H1 (cell line): ENCODE data around the gene IQCH. TPM values are rescaled to one million over a fixed set of nuclear protein-coding genes. Genes with fewer than 3 reads are reported as not detected.

ENCODE experiments used
- CTCF ChIA-PET: fragments of 300-600 bp; sonication (Branson Sonifier 250); formaldehyde crosslinking; loops from one replicate; lab custom pipeline; 2021; ENCODE audit not compliant: partially characterized antibody; lab: Charles Lee
- POLR2A ChIA-PET: fragments of 300-600 bp; sonication (Branson Sonifier 250); formaldehyde crosslinking; loops from one replicate; lab custom pipeline; 2021; ENCODE audit warnings: inconsistent platforms; ENCODE audit not compliant: partially characterized antibody; lab: Charles Lee
- DNase-seq, 2 experiments: peaks; one replicate each; pipeline versions ENCODE4 v3.0.0 to v3.0.0-alpha.2; 2010 to 2022; ENCODE audit warnings: low spot score in 2 of 2, low read depth in 1 of 2, mixed read lengths in 1 of 2
- FAIRE-seq: peaks from 2 replicates; lab custom pipeline; 2011; peaks lifted over from hg19 to GRCh38; lab: Jason Lieb, UNC
- H2AFZ ChIP-seq: 2 replicates; pipeline ENCODE4 v1.8.1; 2012; ENCODE audit warnings: low read length, inconsistent platforms
- H2AK5ac ChIP-seq: 2 replicates; pipeline ENCODE4 v1.6.1; 2013; ENCODE audit warnings: low read depth, low read length
- H2BK120ac ChIP-seq: replicated peaks from 2 replicates; pipeline ENCODE3; 2013; ENCODE audit warnings: low read depth, low read length, inconsistent platforms
- H2BK12ac ChIP-seq: 2 replicates; pipeline ENCODE4 v1.6.1; 2013; ENCODE audit warnings: low read depth, low read length
- H2BK15ac ChIP-seq: 2 replicates; pipeline ENCODE4 v1.6.1; 2013; ENCODE audit warnings: low read length
- H2BK20ac ChIP-seq: 2 replicates; pipeline ENCODE4 v1.6.1; 2013; ENCODE audit warnings: low read length
- H2BK5ac ChIP-seq: 2 replicates; pipeline ENCODE4 v1.6.1; 2013; ENCODE audit warnings: low read depth, low read length
- H3K14ac ChIP-seq: 2 replicates; pipeline ENCODE4 v1.6.1; 2013; ENCODE audit warnings: inconsistent platforms; ENCODE audit not compliant: insufficient read length
- H3K18ac ChIP-seq: 2 replicates; pipeline ENCODE4 v1.6.1; 2013; ENCODE audit warnings: low read length; ENCODE audit errors: extremely low read depth
- H3K23ac ChIP-seq: 2 replicates; pipeline ENCODE4 v1.6.1; 2013; ENCODE audit warnings: inconsistent platforms; ENCODE audit not compliant: insufficient read length
- H3K23me2 ChIP-seq: 2 replicates; pipeline ENCODE4 v1.6.1; 2013; ENCODE audit warnings: low read depth, low read length
- H3K27ac ChIP-seq: 2 replicates; pipeline ENCODE4 v1.6.1; 2011; ENCODE audit warnings: low read depth, low read length, inconsistent platforms
- H3K27me3 ChIP-seq, 4 experiments: replicated peaks in 1 of 4; 1 replicate in 1 of 4; 2 replicates in 3 of 4; pipeline versions ENCODE4 v1.6.1 to v1.8.1; 2011 to 2013; ENCODE audit warnings: low read length in 3 of 4, mild to moderate bottlenecking in 3 of 4, inconsistent platforms in 2 of 4, mixed read lengths in 2 of 4, moderate library complexity in 1 of 4; ENCODE audit not compliant: control insufficient read depth in 3 of 4, insufficient read depth in 3 of 4; ENCODE audit errors: extremely low read depth in 1 of 4
- H3K36me3 ChIP-seq, 4 experiments: 2 replicates each; pipeline versions ENCODE4 v1.6.1 to v1.8.1; 2011 to 2013; ENCODE audit warnings: mild to moderate bottlenecking in 4 of 4, low read length in 3 of 4, moderate library complexity in 2 of 4, control low read depth in 1 of 4, inconsistent platforms in 1 of 4; ENCODE audit not compliant: insufficient read depth in 4 of 4, control insufficient read depth in 2 of 4
- H3K4ac ChIP-seq: replicated peaks from 2 replicates; pipeline ENCODE3; 2013; ENCODE audit warnings: low read length, low read depth, mixed read lengths, inconsistent platforms; ENCODE audit not compliant: insufficient read length
- H3K4me1 ChIP-seq, 4 experiments: replicated peaks in 1 of 4; 1 replicate in 1 of 4; 2 replicates in 3 of 4; pipeline versions ENCODE4 v1.6.1 to v1.8.1; 2011 to 2013; ENCODE audit warnings: low read length in 3 of 4, inconsistent platforms in 2 of 4, mixed read lengths in 1 of 4; ENCODE audit not compliant: insufficient read depth in 4 of 4, control insufficient read depth in 3 of 4
- H3K4me2 ChIP-seq, 2 experiments: 2 replicates each; pipeline versions ENCODE4 v1.6.1 to v1.8.1; 2011 to 2013; ENCODE audit warnings: low read depth in 2 of 2, low read length in 2 of 2, control low read depth in 1 of 2, inconsistent platforms in 1 of 2, mild to moderate bottlenecking in 1 of 2; ENCODE audit not compliant: insufficient read depth in 1 of 2
- H3K4me3 ChIP-seq, 4 experiments: fragments of 200-600, 300-600 bp in 1 of 4; sonication (generic), shearing (Covaris generic), sonication (Bioruptor Twin) in 1 of 4; 2 replicates each; pipeline versions ENCODE4 v1.5.1 to v1.8.1; 2011 to 2016; ENCODE audit warnings: low read length in 4 of 4, low read depth in 3 of 4, control low read depth in 2 of 4, inconsistent platforms in 2 of 4, mild to moderate bottlenecking in 2 of 4, mixed read lengths in 1 of 4, moderate library complexity in 1 of 4; ENCODE audit not compliant: insufficient read depth in 2 of 4; ENCODE audit errors: extremely low read depth in 1 of 4
- H3K56ac ChIP-seq: replicated peaks from 2 replicates; pipeline ENCODE3; 2013; ENCODE audit warnings: low read depth, mild to moderate bottlenecking, mixed read lengths, low read length, inconsistent platforms; ENCODE audit not compliant: insufficient read length
- H3K79me1 ChIP-seq: 2 replicates; pipeline ENCODE4 v1.6.1; 2013; ENCODE audit warnings: low read depth, low read length, control low read depth
- H3K79me2 ChIP-seq, 2 experiments: 2 replicates each; pipeline versions ENCODE4 v1.6.1 to v1.8.1; 2012 to 2013; ENCODE audit warnings: low read length in 2 of 2, mild to moderate bottlenecking in 2 of 2, inconsistent platforms in 1 of 2; ENCODE audit not compliant: insufficient read depth in 2 of 2, control insufficient read depth in 1 of 2
- H3K9ac ChIP-seq, 4 experiments: replicated peaks in 1 of 4; 1 replicate in 1 of 4; 2 replicates in 3 of 4; pipeline versions ENCODE4 v1.6.1 to v1.8.1; 2011 to 2013; ENCODE audit warnings: low read depth in 3 of 4, low read length in 3 of 4, control low read depth in 2 of 4, mild to moderate bottlenecking in 2 of 4, moderate library complexity in 2 of 4, inconsistent platforms in 1 of 4; ENCODE audit errors: extremely low read depth in 1 of 4
- H3K9me3 ChIP-seq, 2 experiments: 2 replicates each; pipeline versions ENCODE4 v1.6.1 to v1.8.1; 2012 to 2013; ENCODE audit warnings: mild to moderate bottlenecking in 2 of 2, moderate library complexity in 2 of 2, control low read depth in 1 of 2, inconsistent platforms in 1 of 2, low read depth in 1 of 2, low read length in 1 of 2, mixed read lengths in 1 of 2; ENCODE audit not compliant: insufficient read depth in 2 of 2
- H4K20me1 ChIP-seq, 2 experiments: replicated peaks in 1 of 2; 2 replicates each; pipeline versions ENCODE3 to v1.8.1; 2011 to 2013; ENCODE audit warnings: inconsistent platforms in 2 of 2, low read length in 2 of 2, mild to moderate bottlenecking in 1 of 2; ENCODE audit not compliant: insufficient read depth in 2 of 2, control insufficient read depth in 1 of 2
- H4K5ac ChIP-seq: 2 replicates; pipeline ENCODE4 v1.6.1; 2013; ENCODE audit warnings: low read length, low read depth, mixed read lengths, inconsistent platforms; ENCODE audit not compliant: insufficient read length
- H4K8ac ChIP-seq: 2 replicates; pipeline ENCODE4 v1.8.0; 2013; ENCODE audit warnings: mild to moderate bottlenecking, moderate library complexity, low read length, inconsistent platforms; ENCODE audit not compliant: insufficient read depth; ENCODE audit errors: extremely low read depth
- H4K91ac ChIP-seq: replicated peaks from 2 replicates; pipeline ENCODE3; 2013; ENCODE audit warnings: low read length, mixed read lengths, inconsistent platforms; ENCODE audit not compliant: insufficient read length
- CTCF ChIP-seq, 3 experiments: IDR thresholded peaks; 1 replicate in 2 of 3; 2 replicates in 1 of 3; pipeline versions ENCODE4 v1.5.1 to v1.6.1; 2011; ENCODE audit warnings: low read length in 3 of 3, mild to moderate bottlenecking in 3 of 3, inconsistent platforms in 2 of 3, low read depth in 1 of 3, moderate library complexity in 1 of 3; ENCODE audit not compliant: insufficient read depth in 1 of 3; ENCODE audit errors: control extremely low read depth in 1 of 3
- SP4 ChIP-seq: IDR thresholded peaks from 2 replicates; pipeline ENCODE4 v1.6.1; 2012; ENCODE audit warnings: low read length, inconsistent platforms
- polyA plus RNA-seq, 7 experiments: library from polyadenylated mRNA; depleted of rRNA in 3 of 7; stranded (reverse) in 5 of 7; unstranded in 2 of 7; fragments of >200 nt in 5 of 7; fragments of 200-250 nt in 2 of 7; gene quantifications; 1 replicate in 5 of 7; 2 replicates in 1 of 7; 4 replicates in 1 of 7; pipeline versions ENCODE4 v1.2.1 to v1.2.3, GENCODE V29; 2011 to 2013; ENCODE audit warnings: missing spikeins in 2 of 7, mixed read lengths in 2 of 7
- total RNA-seq: library from RNA; stranded (reverse); fragmentation: NEBNext Ultra II Directional; extraction: Animal tissue kit (Norgen Biotek cat#: 25700); gene quantifications from 2 replicates; pipeline ENCODE4 v1.2.1, GENCODE V29; 2021

Gene IQCH
- total and polyA plus RNA-seq, 2 of the 8 experiments (the other 6 are each of a cell fraction or from before 2014, with no cell fraction given): 0.60 to 1.9 TPM

- POLR2A ChIA-PET: interaction anchor here (1.0 kb wide), 1 partner anchor 22 kb away, joined by 3 read pairs; no protein-coding TSS in a partner anchor
- Histone ChIP-seq H3K9ac (no peak overlapping the region), H3K79me2 (no peaks in the 10 kb centered on the region), H3K27ac (no peak overlapping the region), H3K27me3 (no peaks in the 10 kb centered on the region), H3K18ac (no peak overlapping the region), H2BK15ac (no peak overlapping the region), H3K4ac (no peak overlapping the region), H3K79me1 (no peaks in the 10 kb centered on the region), H2BK5ac (no peak overlapping the region), H2BK120ac (no peak overlapping the region), H2AK5ac (no peak overlapping the region), H3K36me3 (no peaks in the 10 kb centered on the region), H4K20me1 (no peaks in the 10 kb centered on the region), H3K23me2 (no peaks in the 10 kb centered on the region), H2BK12ac (no peak overlapping the region), H3K4me2 (no peak overlapping the region), H4K8ac (no peak overlapping the region), H4K5ac (no peak overlapping the region), H3K23ac (no peak overlapping the region), H3K4me3 (no peak overlapping the region), H3K9me3 (no peaks in the 10 kb centered on the region), H3K4me1 (no peaks in the 10 kb centered on the region), H3K14ac (no peak overlapping the region), H2AFZ (no peak overlapping the region), H2BK20ac (no peak overlapping the region), H3K56ac (no peak overlapping the region), H4K91ac (no peak overlapping the region)
- TF ChIP-seq CTCF (IDR thresholded peaks at IDR 0.05; ENCODE audit: control extremely low read depth in 1 of 3, insufficient read depth in 1 of 3, low read depth in 1 of 3, low read length in 3 of 3): no peak
- no peak for TF ChIP-seq SP4
- no peak for DNase-seq
- FAIRE-seq: no peak
- CTCF ChIA-PET: interaction anchor here (0.8 kb wide), 1 partner anchor 313 kb away, joined by 3 read pairs; no protein-coding TSS in a partner anchor
Measured at GRCh38 chr15:67259379-67259778, 4.8 kb downstream of the IQCH start.
